Fibroblast of skin of right quadriceps (primary cell): Measurements from ENCODE around the gene RGS12.

Experiments used
- DNase-seq: peaks from one replicate; pipeline ENCODE4 v3.0.0-alpha.2; 2013

The RGS12 gene

GRCh38 chr4:3292571-3293400 is at the start of gene RGS12:
RGS12 (plus strand) TSS chr4:3293021; CDS start chr4:3316171, 23,150 bp downstream.
- DNase-seq, result peak; percentile 92

- no peak for DNase-seq
Measured at GRCh38 chr4:3243136-3243780, 49.6 kb upstream of the RGS12 start.

DNA sequence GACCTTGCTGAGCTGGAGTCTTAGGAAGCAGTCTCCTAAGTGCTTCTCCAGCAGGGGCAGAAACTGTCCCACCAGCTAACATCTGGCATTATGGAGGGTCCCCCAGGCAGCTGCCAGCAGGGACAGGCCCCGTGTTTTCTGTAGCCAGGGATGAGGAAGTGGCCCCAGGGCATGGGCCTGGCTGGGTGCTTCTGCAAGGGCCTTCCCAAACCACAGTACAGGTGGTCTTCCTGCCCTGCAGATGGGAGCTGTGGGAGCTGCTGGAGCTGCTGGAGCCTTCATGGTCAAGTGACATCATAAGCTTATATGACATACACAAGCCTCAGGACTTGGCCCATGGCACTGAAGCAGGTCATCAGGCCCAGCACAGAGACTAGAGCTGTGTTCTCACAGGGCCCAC is 48.8 kb upstream of the RGS12 start:
- no peak for DNase-seq

DNA sequence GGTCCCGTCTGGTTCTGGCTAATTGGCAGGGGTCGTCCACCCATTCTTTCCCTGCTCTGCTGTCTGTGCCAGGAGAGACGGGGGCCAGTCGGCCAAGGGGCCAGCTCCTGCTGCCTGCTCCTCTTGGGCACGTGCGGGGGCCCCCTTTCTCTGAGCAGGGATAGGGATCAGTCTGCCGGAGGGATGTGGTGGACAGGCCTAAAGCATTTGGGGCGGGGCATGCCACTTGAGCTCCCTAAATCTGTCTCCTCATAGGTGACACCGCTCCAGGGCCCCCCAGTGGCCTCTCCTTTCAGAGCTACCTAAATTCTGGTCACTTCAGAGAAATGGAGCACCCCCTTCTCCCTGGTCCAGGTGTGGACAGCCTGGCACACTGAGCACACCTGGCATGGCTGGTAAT is 48.1 kb upstream of the RGS12 start:
- DNase-seq, result no peak

DNA sequence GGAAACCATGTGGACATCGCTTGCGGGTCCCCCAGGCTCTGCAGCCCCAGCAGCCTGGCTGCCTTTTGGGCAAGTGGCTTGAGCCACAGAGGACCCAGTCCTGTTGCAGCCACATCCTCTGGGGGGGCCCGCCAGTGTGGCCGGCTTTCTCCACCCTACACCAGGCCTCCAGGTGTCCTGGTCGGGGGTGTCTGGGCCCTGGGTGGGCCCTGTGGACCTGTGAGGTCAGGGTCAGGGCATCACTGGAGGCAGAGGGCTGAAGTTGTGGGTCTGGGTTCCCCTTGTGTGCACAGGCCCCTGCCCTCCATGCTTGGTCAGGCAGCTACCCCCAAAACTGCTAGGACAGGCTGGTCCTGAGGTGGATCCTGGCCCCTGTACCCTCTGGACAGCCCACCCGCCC is 47.1 kb upstream of the RGS12 start:
- DNase-seq, result no peak

- no peak for DNase-seq
Measured at GRCh38 chr4:3246458-3247398, 46.1 kb upstream of the RGS12 start.

DNA sequence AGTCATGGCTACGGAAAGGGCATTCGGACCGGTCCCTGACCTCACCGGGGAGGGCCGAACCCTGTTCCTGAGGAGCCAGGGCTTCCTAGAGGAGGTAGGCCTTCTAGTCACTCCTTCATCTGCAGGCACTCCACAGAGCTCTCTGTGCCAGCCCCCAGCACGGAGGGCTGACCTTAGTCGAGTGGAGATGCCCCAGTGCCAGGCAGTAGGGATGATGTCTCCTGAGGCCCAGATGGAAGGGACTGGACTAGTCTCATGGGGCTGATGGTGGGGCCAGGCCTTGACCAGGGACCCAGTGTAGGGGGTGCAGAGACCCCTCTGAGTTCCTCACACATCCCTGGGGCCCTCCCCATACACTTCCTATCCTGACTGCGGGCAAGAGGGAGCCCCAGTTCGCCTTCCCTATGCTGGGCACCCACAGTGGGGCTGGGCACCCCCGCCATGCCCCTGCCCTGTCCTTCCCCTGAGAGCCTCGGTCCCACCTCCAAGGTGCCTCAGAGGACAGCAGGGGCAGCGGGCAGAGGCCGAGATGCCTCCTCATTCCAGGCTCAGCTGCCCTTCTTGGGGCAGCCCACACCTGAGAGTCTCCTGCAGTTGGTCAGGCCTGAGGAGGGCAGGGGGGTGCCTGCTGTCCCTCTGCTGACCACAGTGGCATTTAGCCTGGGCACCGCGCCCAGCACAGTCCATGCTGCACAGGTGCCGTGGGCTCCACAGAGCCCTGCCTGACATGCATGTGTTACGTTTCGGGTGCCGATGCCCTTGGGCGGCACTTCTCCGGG is 45.2 kb upstream of the RGS12 start:
- DNase-seq, result no peak

GRCh38 chr4:3248178-3248480 is 44.7 kb upstream of the RGS12 start:
- no peak for DNase-seq

DNA sequence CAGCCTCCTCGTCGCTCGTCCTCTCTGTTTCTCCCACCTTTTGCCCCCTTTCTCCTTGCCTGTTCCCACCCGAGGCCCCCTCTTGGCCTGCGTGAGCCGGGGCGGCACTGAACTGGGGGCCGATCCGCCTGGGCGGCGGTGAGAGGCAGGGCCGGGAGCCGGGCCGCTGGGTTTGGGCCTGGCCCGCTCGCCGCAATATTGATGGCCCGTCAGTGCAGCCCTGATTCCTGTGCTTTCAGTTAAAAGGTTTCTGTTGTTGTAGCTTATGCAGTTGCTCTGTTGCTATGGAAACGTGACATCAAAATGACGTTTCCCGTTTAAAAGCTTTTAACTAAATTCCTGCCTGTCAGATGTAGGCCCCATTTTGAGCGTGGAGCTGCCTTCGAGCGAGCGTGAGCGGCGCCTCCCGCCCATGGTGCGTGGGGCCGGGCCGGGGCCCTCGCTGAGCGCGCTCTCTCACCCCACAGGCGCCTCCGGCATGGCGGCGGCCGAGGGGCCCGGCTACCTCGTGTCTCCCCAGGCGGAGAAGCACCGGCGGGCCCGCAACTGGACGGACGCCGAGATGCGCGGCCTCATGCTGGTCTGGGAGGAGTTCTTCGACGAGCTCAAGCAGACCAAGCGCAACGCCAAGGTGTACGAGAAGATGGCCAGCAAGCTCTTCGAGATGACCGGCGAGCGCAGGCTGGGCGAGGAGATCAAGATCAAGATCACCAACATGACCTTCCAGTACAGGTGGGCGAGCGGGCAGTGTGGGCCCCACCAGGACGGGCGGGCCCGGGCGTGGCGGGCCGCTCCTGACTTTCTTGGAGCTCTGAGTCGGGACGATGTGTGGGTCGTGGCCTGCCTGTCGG is 43.8 kb upstream of the RGS12 start, which contains the start of gene MSANTD1:
TSS of gene MSANTD1 (plus strand) at position 349 of the 851 bp plus-strand sequence. CDS start at position 413, 64 bp downstream.
- peak; percentile 40 for DNase-seq

DNA sequence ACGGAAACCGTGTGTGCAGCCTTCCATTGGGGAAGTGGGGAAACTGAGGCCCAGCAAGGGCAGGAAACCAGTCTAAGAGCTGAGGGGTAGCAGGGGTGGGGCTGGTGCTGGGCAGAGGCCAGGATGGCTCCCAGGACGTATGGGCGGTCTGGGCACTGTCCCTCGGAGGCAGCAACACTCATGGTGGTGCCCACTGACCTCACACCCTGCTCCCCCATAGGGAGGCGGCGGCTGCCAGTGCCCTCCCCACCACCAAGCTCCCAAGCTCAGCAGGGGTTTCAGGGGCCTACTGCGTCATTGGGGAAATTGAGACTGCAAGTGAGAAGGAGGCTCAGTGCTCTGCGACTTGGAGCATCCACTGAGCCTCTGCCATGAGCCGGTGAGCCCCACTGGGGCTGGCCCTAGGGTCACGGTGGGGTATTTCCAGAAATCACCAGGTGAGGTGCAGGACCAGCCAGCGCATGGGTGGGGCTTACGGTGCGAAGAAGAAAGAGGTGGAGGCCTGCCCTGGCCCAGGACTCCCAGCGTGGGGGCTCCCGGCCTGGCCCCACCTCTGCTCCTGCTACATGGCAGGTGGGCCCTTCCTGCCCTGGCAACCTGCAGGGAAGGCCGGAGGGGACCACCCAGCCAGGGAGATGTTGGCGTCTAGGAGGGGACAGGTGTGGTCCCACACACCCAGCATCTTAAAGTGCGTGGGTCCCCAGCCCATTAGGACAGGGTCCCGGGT is 42.9 kb upstream of the RGS12 start:
- DNase-seq, result no peak

GRCh38 chr4:3250438-3250955 is 42.3 kb upstream of the RGS12 start:
- no peak for DNase-seq

DNA sequence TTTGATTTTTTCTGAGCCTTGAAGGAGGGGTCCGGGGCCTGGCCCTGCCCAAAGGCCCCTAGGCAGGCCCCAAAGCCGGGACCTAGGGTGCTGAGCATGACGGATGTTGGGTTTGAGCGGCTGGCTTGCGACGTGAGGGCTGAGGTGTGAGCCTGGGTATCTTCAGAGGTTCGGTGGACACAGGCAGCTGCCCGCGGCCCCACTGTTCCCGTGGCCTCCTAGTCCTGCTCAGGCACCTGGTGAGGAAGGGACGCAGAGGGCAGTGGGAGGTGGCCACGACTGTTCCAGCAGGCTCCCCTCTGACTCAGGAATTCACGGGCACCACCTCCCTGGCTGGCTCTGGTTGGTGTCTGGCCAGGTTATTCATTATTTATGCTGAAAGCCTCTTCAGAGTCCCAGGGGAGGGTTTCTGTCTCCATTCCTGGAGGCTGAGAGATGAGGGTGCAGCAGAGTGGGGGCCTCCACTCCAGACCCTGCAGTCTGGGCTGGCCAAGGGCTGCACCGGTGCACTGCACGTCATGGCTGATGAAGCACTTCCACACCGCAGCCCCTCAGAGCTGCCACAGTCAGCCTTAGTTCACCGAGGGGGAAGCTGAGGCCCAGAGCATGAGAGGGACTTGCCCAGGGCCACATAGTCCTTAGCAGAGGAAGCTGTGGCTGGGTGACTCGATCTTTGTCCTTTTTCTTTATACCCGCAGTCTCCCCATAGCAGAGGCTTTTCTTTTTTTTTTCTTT is 41.7 kb upstream of the RGS12 start:
- peak; percentile 12 for DNase-seq

DNA sequence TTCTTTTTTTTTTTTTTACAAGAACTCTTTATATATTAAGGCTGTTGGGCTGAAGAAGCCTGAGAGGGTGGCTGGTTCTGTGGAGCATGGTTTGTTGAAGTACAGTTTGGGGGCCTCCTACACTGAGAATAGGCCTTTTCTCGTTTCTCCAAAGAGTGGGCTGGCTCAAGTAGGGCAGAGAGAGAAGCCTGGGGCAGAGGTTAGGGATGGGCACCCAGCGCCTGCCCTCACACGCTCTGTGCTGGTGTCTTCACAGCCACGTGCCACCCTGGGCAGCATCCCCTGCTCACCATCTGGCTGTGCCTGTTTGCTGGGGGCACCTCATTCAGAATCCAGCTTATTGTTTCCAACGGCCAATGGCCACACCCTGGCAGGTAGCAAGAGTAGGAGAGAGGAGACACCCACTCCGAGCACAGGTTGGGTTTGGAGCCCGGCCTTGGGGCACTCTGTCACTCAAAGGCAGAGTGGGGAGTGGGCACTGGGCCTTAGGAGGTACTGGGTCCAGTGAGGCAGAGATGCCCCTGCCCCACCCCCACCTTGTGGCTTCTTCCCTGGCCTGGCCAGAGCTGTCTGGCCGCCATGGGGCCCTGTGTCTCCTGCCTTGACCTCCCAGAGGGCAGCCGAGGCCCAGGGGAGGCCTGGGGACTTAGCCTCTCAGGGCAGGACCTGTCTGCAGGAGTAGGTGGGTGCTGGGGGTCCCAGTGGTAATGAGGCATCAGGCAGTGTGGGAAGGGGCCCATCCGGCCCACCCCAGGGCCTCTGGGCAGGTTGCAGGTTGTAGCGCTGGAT is 40.9 kb upstream of the RGS12 start:
- no peak for DNase-seq

- DNase-seq, result no peak
Measured at GRCh38 chr4:3252480-3252828, 40.4 kb upstream of the RGS12 start.

DNA sequence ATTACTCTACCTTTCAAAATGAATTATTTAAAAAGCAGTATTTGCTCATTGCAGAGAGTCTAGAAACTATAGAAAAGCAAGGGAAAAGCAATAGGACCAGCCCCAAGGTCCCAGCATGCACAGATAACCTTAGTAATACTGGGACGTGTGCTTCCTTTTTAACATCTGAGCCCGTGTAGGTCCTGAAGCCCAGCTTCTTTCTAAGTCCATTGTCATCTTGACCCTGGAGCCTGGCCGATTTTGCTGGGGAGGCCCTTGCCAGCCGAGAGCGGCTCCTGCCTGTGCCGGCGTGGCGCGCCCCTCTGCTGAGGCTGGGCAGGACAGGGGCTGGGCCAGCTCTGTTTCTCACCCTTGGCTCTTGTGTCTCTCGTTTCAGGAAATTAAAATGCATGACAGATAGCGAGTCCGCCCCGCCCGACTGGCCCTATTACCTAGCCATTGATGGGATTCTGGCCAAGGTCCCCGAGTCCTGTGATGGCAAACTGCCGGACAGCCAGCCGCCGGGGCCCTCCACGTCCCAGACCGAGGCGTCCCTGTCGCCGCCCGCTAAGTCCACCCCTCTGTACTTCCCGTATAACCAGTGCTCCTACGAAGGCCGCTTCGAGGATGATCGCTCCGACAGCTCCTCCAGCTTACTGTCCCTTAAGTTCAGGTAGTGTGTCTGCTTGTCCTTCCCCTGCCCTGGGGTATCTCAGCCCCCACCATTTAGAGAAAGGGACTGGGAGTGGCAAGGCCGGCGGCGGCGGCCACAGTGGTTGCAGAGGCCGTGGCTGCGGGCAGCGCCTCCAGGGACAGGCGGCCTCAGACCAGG is 39.8 kb upstream of the RGS12 start:
- no peak for DNase-seq

- no peak for DNase-seq
Measured at GRCh38 chr4:3253808-3254207, 39.0 kb upstream of the RGS12 start.

DNA sequence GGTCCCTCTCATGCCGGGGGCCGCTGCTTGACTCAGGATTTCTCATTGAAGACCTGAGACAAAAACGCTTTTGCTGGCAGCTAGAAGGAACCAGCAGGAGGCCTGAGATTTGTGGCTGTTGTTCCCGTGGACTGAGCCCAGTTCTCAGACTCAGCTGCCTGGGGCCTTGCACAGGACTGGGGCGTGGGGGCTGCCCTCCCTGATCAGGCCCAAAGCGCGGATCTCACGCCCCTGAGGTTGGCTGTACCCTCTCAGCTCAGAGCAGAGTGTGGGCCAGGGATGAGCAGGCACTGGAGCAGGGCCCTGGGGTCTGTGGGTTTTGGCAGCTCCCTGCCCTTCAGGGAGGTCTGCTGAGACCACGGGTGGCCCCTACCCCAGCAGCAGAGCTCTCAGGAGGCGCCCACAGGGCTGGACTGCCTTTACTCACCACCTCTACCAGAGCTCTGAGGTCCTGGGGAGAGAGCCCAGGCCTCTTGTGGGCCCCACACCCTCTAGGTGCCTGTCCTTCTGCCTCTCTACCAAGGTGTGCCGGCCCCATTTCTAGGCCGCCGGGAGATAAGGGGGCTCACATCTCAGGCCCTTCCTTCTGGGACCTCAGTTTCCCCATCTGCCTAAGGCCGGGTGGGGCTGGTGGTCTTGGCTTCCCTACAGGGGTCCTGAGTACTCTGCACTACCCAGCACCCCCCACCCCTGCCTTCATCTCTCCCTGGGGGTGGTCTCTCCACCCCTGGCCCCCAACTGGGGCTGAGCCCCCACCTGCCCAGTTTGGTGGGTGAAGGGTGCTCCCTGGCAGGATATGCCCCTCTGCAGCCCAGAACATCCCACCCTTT is 38.3 kb upstream of the RGS12 start:
- no peak for DNase-seq
